ENCODE data around the gene MRPS22.

The MRPS22 gene

GRCh38 chr3:139343895-139344856 is at the start of gene MRPS22:
Gene MRPS22 (plus strand): TSS chr3:139344020. CDS start chr3:139344027, 7 bp downstream.
- peak; percentile 71 to 77 for DNase-seq

- DNase-seq: no peak
Observed at GRCh38 chr3:139295040-139295439, 48.8 kb upstream of the MRPS22 start.

GRCh38 chr3:139296141-139296718 is 47.6 kb upstream of the MRPS22 start:
- DNase-seq: no peak

- DNase-seq: no peak
Observed at GRCh38 chr3:139297588-139298311, 46.1 kb upstream of the MRPS22 start.

- DNase-seq: no peak
Observed at GRCh38 chr3:139299261-139300132, 44.3 kb upstream of the MRPS22 start.

- DNase-seq: no peak
Observed at GRCh38 chr3:139300416-139300815, 43.4 kb upstream of the MRPS22 start.

- DNase-seq: no peak
Observed at GRCh38 chr3:139301183-139301582, 42.6 kb upstream of the MRPS22 start.

GRCh38 chr3:139301654-139302053 is 42.2 kb upstream of the MRPS22 start:
- DNase-seq: no peak

- no peak for DNase-seq
Observed at GRCh38 chr3:139302084-139302800, 41.6 kb upstream of the MRPS22 start.

- DNase-seq: no peak
Observed at GRCh38 chr3:139302801-139303113, 41.1 kb upstream of the MRPS22 start.

- DNase-seq: no peak
Observed at GRCh38 chr3:139303216-139303615, 40.6 kb upstream of the MRPS22 start.

GRCh38 chr3:139304383-139304782 is 39.4 kb upstream of the MRPS22 start:
- DNase-seq: no peak

- no peak for DNase-seq
Observed at GRCh38 chr3:139306078-139306477, 37.7 kb upstream of the MRPS22 start.

- DNase-seq: no peak
Observed at GRCh38 chr3:139307072-139307491, 36.7 kb upstream of the MRPS22 start.

GRCh38 chr3:139307601-139308555 is 35.9 kb upstream of the MRPS22 start:
- no peak for DNase-seq

GRCh38 chr3:139308560-139308959 is 35.3 kb upstream of the MRPS22 start:
- DNase-seq: no peak

- no peak for DNase-seq
Observed at GRCh38 chr3:139309061-139309591, 34.7 kb upstream of the MRPS22 start.

GRCh38 chr3:139309880-139310279 is 33.9 kb upstream of the MRPS22 start:
- DNase-seq: no peak

GRCh38 chr3:139310474-139310933 is 33.3 kb upstream of the MRPS22 start:
- DNase-seq: no peak

GRCh38 chr3:139311557-139311956 is 32.3 kb upstream of the MRPS22 start:
- no peak for DNase-seq

Measured in NCI-H1930 (cell line).